Measurements from ENCODE around the gene NAALADL2. TPM values are rescaled to one million over a fixed set of nuclear protein-coding genes. Genes with fewer than 3 reads are reported as not detected.

NAALADL2 gene
- total and polyA plus RNA-seq, 2 of the 13 experiments (the other 11 are each of a cell fraction or from before 2014, with no cell fraction given): 0.08 TPM; not detected in 1

DNA sequence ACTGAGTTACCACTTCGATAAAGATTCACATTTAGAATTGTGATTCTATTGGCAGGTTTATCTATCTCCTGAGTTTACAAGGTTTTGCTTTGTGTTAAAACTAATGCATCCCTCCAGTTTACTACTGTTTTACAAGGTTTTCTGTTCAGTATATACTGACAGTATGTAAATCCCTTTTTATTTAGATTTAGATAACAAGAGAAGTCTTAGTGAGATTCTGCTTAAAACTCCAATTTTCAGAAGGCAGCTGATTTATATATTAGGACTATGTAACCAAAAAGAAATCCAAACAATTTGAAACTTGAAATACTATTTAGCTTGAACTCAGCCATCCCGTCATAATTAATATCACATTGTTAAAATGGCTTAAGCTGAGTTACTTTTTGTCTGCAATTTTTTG lies 619.2 kb downstream of the NAALADL2 start:
- H3K4me3 ChIP-seq (replicated peaks in 1 of 3; ENCODE audit: insufficient read depth in 1 of 3, low read depth in 2 of 3, low read length in 3 of 3): no peak overlapping the region
- no peaks in the 10 kb centered on the region for H3K9me3 ChIP-seq (ENCODE audit: low read length)
- no peak for DNase-seq (ENCODE audit: low spot score)
- CTCF ChIA-PET (ENCODE audit: low intra/inter-chr PET ratio, low total read pairs): no interaction called here
- H3K79me2 ChIP-seq (ENCODE audit: insufficient read depth, low read length): no peaks in the 10 kb centered on the region
- no peaks in the 10 kb centered on the region for H3K36me3 ChIP-seq (replicated peaks in 1 of 2; ENCODE audit: control insufficient read depth in 1 of 2, insufficient read depth in 2 of 2, low read length in 2 of 2)
- 0% methylated on average over 2 of the region's 2 CpGs for WGBS (ENCODE audit: low lambda C conversion rate)
- in situ Hi-C loops (cut with HindIII; ENCODE audit: extremely low pct_ligation_motif_present, low pct_unique_long_range_greater_than_20kb) (no loop called here), intact Hi-C loops (cut with micrococcal nuclease; ENCODE audit: unreplicated experiment) (no loop called here)
- no peak for FAIRE-seq
- no TSS peak for BruUV-seq (replicated peaks)
- no peak overlapping the region for H2AFZ ChIP-seq (ENCODE audit: low read length)
- H3K9ac ChIP-seq (ENCODE audit: insufficient read depth, low read depth, low read length): no peak overlapping the region
- H3K27me3 ChIP-seq (ENCODE audit: control insufficient read depth in 1 of 2, insufficient read depth in 2 of 2, low read length in 2 of 2): no peaks in the 10 kb centered on the region; a peak in 1 of 5 replicates
- no peaks in the 10 kb centered on the region for H4K20me1 ChIP-seq (ENCODE audit: insufficient read depth, low read length)
- no peak overlapping the region for H3K27ac ChIP-seq (ENCODE audit: extremely low read length, insufficient read depth, low read length)
- POLR2A ChIA-PET: no interaction called here
- no peaks in the 10 kb centered on the region for H3K4me1 ChIP-seq (ENCODE audit: insufficient read depth, low read length)
- no peak overlapping the region for H3K4me2 ChIP-seq (ENCODE audit: low read depth, low read length)
- no peak for ATAC-seq
- TF ChIP-seq, protein P1, sequence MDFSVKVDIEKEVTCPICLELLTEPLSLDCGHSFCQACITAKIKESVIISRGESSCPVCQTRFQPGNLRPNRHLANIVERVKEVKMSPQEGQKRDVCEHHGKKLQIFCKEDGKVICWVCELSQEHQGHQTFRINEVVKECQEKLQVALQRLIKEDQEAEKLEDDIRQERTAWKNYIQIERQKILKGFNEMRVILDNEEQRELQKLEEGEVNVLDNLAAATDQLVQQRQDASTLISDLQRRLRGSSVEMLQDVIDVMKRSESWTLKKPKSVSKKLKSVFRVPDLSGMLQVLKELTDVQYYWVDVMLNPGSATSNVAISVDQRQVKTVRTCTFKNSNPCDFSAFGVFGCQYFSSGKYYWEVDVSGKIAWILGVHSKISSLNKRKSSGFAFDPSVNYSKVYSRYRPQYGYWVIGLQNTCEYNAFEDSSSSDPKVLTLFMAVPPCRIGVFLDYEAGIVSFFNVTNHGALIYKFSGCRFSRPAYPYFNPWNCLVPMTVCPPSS (IDR thresholded peaks at IDR 0.05): no peak
- TF ChIP-seq ZNF614 (CRISPR knock-in tag; IDR thresholded peaks at IDR 0.05; ENCODE audit: borderline replicate concordance): no peak
- TF ChIP-seq ZNF317 (CRISPR knock-in tag; IDR thresholded peaks at IDR 0.05): no peak
- TF ChIP-seq ZNF674 (CRISPR knock-in tag; IDR thresholded peaks at IDR 0.05; ENCODE audit: low read depth): no peak
- no peak for TF ChIP-seq ZKSCAN8 (CRISPR knock-in tag; IDR thresholded peaks at IDR 0.05; ENCODE audit: borderline replicate concordance)
- TF ChIP-seq ZNF652 (CRISPR knock-in tag; IDR thresholded peaks at IDR 0.05; ENCODE audit: borderline replicate concordance, low read depth): no peak
- TF ChIP-seq, protein P2, sequence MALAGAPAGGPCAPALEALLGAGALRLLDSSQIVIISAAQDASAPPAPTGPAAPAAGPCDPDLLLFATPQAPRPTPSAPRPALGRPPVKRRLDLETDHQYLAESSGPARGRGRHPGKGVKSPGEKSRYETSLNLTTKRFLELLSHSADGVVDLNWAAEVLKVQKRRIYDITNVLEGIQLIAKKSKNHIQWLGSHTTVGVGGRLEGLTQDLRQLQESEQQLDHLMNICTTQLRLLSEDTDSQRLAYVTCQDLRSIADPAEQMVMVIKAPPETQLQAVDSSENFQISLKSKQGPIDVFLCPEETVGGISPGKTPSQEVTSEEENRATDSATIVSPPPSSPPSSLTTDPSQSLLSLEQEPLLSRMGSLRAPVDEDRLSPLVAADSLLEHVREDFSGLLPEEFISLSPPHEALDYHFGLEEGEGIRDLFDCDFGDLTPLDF (CRISPR knock-in tag; IDR thresholded peaks at IDR 0.05): no peak
- no peak for TF ChIP-seq ZNF20 (CRISPR knock-in tag; IDR thresholded peaks at IDR 0.05)
- TF ChIP-seq REPIN1 (CRISPR knock-in tag; IDR thresholded peaks at IDR 0.05; ENCODE audit: borderline replicate concordance, low read depth): no peak
- TF ChIP-seq, protein P3, sequence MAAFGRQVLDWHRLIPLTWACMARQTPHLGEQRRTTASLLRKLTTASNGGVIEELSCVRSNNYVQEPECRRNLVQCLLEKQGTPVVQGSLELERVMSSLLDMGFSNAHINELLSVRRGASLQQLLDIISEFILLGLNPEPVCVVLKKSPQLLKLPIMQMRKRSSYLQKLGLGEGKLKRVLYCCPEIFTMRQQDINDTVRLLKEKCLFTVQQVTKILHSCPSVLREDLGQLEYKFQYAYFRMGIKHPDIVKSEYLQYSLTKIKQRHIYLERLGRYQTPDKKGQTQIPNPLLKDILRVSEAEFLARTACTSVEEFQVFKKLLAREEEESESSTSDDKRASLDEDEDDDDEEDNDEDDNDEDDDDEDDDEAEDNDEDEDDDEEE (CRISPR knock-in tag; IDR thresholded peaks at IDR 0.05): no peak
- TF ChIP-seq, protein P4, sequence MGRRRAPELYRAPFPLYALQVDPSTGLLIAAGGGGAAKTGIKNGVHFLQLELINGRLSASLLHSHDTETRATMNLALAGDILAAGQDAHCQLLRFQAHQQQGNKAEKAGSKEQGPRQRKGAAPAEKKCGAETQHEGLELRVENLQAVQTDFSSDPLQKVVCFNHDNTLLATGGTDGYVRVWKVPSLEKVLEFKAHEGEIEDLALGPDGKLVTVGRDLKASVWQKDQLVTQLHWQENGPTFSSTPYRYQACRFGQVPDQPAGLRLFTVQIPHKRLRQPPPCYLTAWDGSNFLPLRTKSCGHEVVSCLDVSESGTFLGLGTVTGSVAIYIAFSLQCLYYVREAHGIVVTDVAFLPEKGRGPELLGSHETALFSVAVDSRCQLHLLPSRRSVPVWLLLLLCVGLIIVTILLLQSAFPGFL (CRISPR knock-in tag; IDR thresholded peaks at IDR 0.05): no peak
- no peak for TF ChIP-seq ZBTB8A (CRISPR knock-in tag; IDR thresholded peaks at IDR 0.05; ENCODE audit: borderline replicate concordance, low read depth)
- TF ChIP-seq ATF7-NPFF (CRISPR knock-in tag; IDR thresholded peaks at IDR 0.05; ENCODE audit: low read depth): no peak
- no peak for TF ChIP-seq KDM4B (CRISPR knock-in tag; IDR thresholded peaks at IDR 0.05)
- TF ChIP-seq, protein P5, sequence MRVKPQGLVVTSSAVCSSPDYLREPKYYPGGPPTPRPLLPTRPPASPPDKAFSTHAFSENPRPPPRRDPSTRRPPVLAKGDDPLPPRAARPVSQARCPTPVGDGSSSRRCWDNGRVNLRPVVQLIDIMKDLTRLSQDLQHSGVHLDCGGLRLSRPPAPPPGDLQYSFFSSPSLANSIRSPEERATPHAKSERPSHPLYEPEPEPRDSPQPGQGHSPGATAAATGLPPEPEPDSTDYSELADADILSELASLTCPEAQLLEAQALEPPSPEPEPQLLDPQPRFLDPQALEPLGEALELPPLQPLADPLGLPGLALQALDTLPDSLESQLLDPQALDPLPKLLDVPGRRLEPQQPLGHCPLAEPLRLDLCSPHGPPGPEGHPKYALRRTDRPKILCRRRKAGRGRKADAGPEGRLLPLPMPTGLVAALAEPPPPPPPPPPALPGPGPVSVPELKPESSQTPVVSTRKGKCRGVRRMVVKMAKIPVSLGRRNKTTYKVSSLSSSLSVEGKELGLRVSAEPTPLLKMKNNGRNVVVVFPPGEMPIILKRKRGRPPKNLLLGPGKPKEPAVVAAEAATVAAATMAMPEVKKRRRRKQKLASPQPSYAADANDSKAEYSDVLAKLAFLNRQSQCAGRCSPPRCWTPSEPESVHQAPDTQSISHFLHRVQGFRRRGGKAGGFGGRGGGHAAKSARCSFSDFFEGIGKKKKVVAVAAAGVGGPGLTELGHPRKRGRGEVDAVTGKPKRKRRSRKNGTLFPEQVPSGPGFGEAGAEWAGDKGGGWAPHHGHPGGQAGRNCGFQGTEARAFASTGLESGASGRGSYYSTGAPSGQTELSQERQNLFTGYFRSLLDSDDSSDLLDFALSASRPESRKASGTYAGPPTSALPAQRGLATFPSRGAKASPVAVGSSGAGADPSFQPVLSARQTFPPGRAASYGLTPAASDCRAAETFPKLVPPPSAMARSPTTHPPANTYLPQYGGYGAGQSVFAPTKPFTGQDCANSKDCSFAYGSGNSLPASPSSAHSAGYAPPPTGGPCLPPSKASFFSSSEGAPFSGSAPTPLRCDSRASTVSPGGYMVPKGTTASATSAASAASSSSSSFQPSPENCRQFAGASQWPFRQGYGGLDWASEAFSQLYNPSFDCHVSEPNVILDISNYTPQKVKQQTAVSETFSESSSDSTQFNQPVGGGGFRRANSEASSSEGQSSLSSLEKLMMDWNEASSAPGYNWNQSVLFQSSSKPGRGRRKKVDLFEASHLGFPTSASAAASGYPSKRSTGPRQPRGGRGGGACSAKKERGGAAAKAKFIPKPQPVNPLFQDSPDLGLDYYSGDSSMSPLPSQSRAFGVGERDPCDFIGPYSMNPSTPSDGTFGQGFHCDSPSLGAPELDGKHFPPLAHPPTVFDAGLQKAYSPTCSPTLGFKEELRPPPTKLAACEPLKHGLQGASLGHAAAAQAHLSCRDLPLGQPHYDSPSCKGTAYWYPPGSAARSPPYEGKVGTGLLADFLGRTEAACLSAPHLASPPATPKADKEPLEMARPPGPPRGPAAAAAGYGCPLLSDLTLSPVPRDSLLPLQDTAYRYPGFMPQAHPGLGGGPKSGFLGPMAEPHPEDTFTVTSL (CRISPR knock-in tag; IDR thresholded peaks at IDR 0.05; ENCODE audit: borderline replicate concordance): no peak
- TF ChIP-seq ZNF777 (CRISPR knock-in tag; IDR thresholded peaks at IDR 0.05): no peak
